GM19035 (cell line): ENCODE measurements around the gene B4GALT4.
"Not testable (repeated sequence)": the region's sequence is repeated elsewhere in the genome, so short reads cannot be mapped to it uniquely, and the experiment has no call there.

Experiments used
- ATAC-seq: cut with Tn5 transposase; IDR thresholded peaks from one replicate; pipeline ENCODE4 v1.9.1; 2021; ENCODE audit not compliant: unreplicated experiment

B4GALT4 gene

GRCh38 chr3:119240591-119241434 lies at the start of gene B4GALT4:
B4GALT4 (minus strand) TSS chr3:119240878; CDS start chr3:119230099, 10,779 bp downstream.
- peak; percentile 84 for ATAC-seq

- ATAC-seq: no peak
Measured at GRCh38 chr3:119289404-119289770, 48.7 kb upstream of the B4GALT4 start.

GRCh38 chr3:119288669-119289403 lies 48.2 kb upstream of the B4GALT4 start:
- ATAC-seq: no peak

- ATAC-seq: no peak
Measured at GRCh38 chr3:119279584-119280243, 39.0 kb upstream of the B4GALT4 start.

- no peak for ATAC-seq
Measured at GRCh38 chr3:119279101-119279554, 38.5 kb upstream of the B4GALT4 start.

- no peak for ATAC-seq
Measured at GRCh38 chr3:119276680-119277079, 36.0 kb upstream of the B4GALT4 start.

- not testable (repeated sequence) for ATAC-seq
Measured at GRCh38 chr3:119270212-119270611, 29.5 kb upstream of the B4GALT4 start.

GRCh38 chr3:119261055-119261454 lies 20.4 kb upstream of the B4GALT4 start:
- no peak for ATAC-seq

GRCh38 chr3:119259821-119260220 lies 19.1 kb upstream of the B4GALT4 start:
- ATAC-seq: no peak

- ATAC-seq: peak; percentile 76
Measured at GRCh38 chr3:119258915-119259314, 18.2 kb upstream of the B4GALT4 start.

- ATAC-seq: peak; percentile 76
Measured at GRCh38 chr3:119257654-119258410, 17.2 kb upstream of the B4GALT4 start.

- ATAC-seq: no peak
Measured at GRCh38 chr3:119257111-119257510, 16.4 kb upstream of the B4GALT4 start.

- no peak for ATAC-seq
Measured at GRCh38 chr3:119255214-119255613, 14.5 kb upstream of the B4GALT4 start.

- ATAC-seq: no peak
Measured at GRCh38 chr3:119245778-119246177, 5.1 kb upstream of the B4GALT4 start.

- no peak for ATAC-seq
Measured at GRCh38 chr3:119243712-119244111, 3.0 kb upstream of the B4GALT4 start.

GRCh38 chr3:119243058-119243529 lies 2.4 kb upstream of the B4GALT4 start:
- not testable (repeated sequence) for ATAC-seq

GRCh38 chr3:119242387-119243057 lies 1.8 kb upstream of the B4GALT4 start:
- not testable (repeated sequence) for ATAC-seq

GRCh38 chr3:119240101-119240590 lies 532 bp downstream of the B4GALT4 start:
- peak; percentile 11 for ATAC-seq

- ATAC-seq: no peak
Measured at GRCh38 chr3:119239206-119239820, 1.4 kb downstream of the B4GALT4 start.
